ENCODE results near the gene KLHL10.

- TF ChIP-seq REST (IDR thresholded peaks at IDR 0.05; ENCODE audit: unreplicated experiment) (no peak), CTCF (conservative IDR thresholded peaks at IDR 0.05; ENCODE audit: low read depth in 2 of 2) (peak; percentile 26 to 53; a peak in 2 of 4 replicates), EZH2phosphoT487 (IDR thresholded peaks at IDR 0.05; ENCODE audit: unreplicated experiment) (no peak), EZH2 (IDR thresholded peaks at IDR 0.05; ENCODE audit: low read depth, unreplicated experiment) (no peak), JUNB (IDR thresholded peaks at IDR 0.05; ENCODE audit: unreplicated experiment) (no peak), POLR2AphosphoS5 (IDR thresholded peaks at IDR 0.05; ENCODE audit: low read depth) (no peak), STAT1 (IDR thresholded peaks at IDR 0.05; ENCODE audit: unreplicated experiment) (no peak), ZNF114 (CRISPR knock-in tag; IDR thresholded peaks at IDR 0.05) (no peak), CREB1 (CRISPR knock-in tag; IDR thresholded peaks at IDR 0.05; ENCODE audit: low read depth) (no peak), NANOG (IDR thresholded peaks at IDR 0.05; ENCODE audit: borderline replicate concordance) (no peak)
Measured at GRCh38 chr17:41885733-41886132, 48.1 kb downstream of the KLHL10 start.

All from GM23338 (cell line).